Prostate gland (tissue), 2 donors: Measurements from ENCODE around the gene LNPK. TPM values are rescaled to one million over a fixed set of nuclear protein-coding genes. Genes with fewer than 3 reads are reported as not detected.
"Not testable (repeated sequence)": the region's sequence is repeated elsewhere in the genome, so short reads cannot be mapped to it uniquely, and the experiment has no call there.

Source experiments
- DNase-seq: peaks from one replicate; pipeline ENCODE4 v3.0.0-alpha.2; 2019; ENCODE audit warnings: low spot score
- H3K27ac ChIP-seq, 2 donors: fragments of 200-600 bp; sonication (generic); 2 replicates each; pipeline ENCODE4 v1.5.1; 2017 to 2019
- H3K27me3 ChIP-seq: fragments of 200-600 bp; sonication (generic); replicated peaks from 2 replicates; pipeline ENCODE4 v1.5.1; 2019; ENCODE audit not compliant: insufficient read depth
- H3K36me3 ChIP-seq, 2 donors: fragments of 200-600 bp; sonication (generic); 1 replicate in 1 of 2; 2 replicates in 1 of 2; pipeline versions ENCODE4 v1.5.1 to v1.8.1; 2017 to 2019
- H3K4me1 ChIP-seq: fragments of 200-600 bp; sonication (generic); replicated peaks from 2 replicates; pipeline ENCODE4 v1.5.1; 2019
- H3K4me3 ChIP-seq, 2 donors: fragments of 200-600 bp; sonication (generic); 2 replicates each; pipeline ENCODE4 v1.5.1; 2017 to 2019
- H3K9me3 ChIP-seq: fragments of 200-600 bp; sonication (generic); 2 replicates; pipeline ENCODE4 v1.5.1; 2017
- POLR2A ChIP-seq: fragments of 450-650 bp; IDR thresholded peaks from one replicate; pipeline ENCODE4 v1.6.1; 2016; ENCODE audit warnings: antibody characterized with exemption, mild to moderate bottlenecking
- POLR2AphosphoS5 ChIP-seq: sonication (generic); formaldehyde crosslinking; IDR thresholded peaks from one replicate; pipeline ENCODE4 v1.6.1; 2017; ENCODE audit warnings: antibody characterized with exemption
- whole genome bisulfite sequencing: methylation state at CpG from one replicate; pipeline ENCODE4 v1.1.5; 2018; 5-methylcytosine and 5-hydroxymethylcytosine counted together
- intact Hi-C: fragments of 100-400 bp; cut with DNase I; formaldehyde crosslinking; loops from one replicate; pipeline ENCODE4 v1.14.2; 2022
- total RNA-seq, 2 donors: library from RNA; depleted of rRNA; stranded (reverse); fragments of >200 nt; gene quantifications; one replicate each; pipeline ENCODE4 v1.1.0, GENCODE V29; 2016
- TF ChIP-seq, protein P1 (sequence below), 4 experiments: fragments of 200-600 bp in 2 of 4; fragments of 450-650 bp in 2 of 4; sonication (generic) in 2 of 4; IDR thresholded peaks; 1 replicate in 3 of 4; 2 replicates in 1 of 4; pipeline ENCODE4 v1.5.1; 2016 to 2019; ENCODE audit warnings: antibody characterized with exemption in 4 of 4, mild to moderate bottlenecking in 2 of 4, moderate library complexity in 2 of 4

The LNPK gene
- total RNA-seq, 2 donors from 2014 or later, result 19.7 to 21.9 TPM

DNA sequence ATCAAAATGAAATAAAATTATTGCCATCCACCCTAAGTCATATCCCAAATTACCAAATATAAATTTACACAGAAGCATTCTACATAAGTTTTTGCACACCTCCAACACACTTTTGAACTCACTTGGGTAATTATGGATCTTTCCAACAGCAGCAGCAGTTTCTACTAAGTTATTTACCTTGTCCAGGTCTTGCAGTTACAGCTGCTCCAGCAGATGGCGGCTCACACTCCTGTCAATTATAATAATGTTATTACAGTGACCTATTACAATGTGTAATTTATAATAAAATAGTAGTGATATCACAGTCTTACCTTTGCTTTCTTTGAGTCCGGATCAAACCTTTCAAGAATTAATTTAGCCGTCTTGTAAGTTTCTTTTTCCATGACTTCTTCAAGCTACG, 37.9 kb downstream of the LNPK start:
- DNase-seq, result no peak
- Histone ChIP-seq H3K9me3 (no peaks in the 10 kb centered on the region), H3K4me3 (no peak overlapping the region), H3K36me3 (no peaks in the 10 kb centered on the region), H3K27ac (no peak overlapping the region), H3K27me3 (no peaks in the 10 kb centered on the region), H3K4me1 (no peaks in the 10 kb centered on the region)
- TF ChIP-seq POLR2AphosphoS5 (no peak), POLR2A (no peak)
- TF ChIP-seq, protein P1, sequence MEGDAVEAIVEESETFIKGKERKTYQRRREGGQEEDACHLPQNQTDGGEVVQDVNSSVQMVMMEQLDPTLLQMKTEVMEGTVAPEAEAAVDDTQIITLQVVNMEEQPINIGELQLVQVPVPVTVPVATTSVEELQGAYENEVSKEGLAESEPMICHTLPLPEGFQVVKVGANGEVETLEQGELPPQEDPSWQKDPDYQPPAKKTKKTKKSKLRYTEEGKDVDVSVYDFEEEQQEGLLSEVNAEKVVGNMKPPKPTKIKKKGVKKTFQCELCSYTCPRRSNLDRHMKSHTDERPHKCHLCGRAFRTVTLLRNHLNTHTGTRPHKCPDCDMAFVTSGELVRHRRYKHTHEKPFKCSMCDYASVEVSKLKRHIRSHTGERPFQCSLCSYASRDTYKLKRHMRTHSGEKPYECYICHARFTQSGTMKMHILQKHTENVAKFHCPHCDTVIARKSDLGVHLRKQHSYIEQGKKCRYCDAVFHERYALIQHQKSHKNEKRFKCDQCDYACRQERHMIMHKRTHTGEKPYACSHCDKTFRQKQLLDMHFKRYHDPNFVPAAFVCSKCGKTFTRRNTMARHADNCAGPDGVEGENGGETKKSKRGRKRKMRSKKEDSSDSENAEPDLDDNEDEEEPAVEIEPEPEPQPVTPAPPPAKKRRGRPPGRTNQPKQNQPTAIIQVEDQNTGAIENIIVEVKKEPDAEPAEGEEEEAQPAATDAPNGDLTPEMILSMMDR (IDR thresholded peaks at IDR 0.05), result no peak
- intact Hi-C loops, result no loop called here
- 96% methylated on average over 4 of the region's 4 CpGs for WGBS

DNA sequence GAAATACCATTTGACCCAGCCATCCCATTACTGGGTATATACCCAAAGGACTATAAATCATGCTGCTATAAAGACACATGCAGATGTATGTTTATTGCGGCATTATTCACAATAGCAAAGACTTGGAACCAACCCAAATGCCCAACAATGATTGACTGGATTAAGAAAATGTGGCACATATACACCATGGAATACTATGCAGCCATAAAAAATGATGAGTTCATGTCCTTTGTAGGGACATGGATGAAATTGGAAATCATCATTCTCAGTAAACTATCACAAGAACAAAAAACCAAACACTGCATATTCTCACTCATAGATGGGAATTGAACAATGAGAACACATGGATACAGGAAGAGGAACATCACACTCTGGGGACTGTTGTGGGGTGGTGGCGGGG, 38.9 kb downstream of the LNPK start:
- H3K4me1 ChIP-seq, H3K4me3 ChIP-seq, H3K27ac ChIP-seq, H3K27me3 ChIP-seq, H3K9me3 ChIP-seq, intact Hi-C loops, H3K36me3 ChIP-seq, DNase-seq: not testable (repeated sequence)
- 87% methylated on average over 2 of the region's 2 CpGs for WGBS

DNA sequence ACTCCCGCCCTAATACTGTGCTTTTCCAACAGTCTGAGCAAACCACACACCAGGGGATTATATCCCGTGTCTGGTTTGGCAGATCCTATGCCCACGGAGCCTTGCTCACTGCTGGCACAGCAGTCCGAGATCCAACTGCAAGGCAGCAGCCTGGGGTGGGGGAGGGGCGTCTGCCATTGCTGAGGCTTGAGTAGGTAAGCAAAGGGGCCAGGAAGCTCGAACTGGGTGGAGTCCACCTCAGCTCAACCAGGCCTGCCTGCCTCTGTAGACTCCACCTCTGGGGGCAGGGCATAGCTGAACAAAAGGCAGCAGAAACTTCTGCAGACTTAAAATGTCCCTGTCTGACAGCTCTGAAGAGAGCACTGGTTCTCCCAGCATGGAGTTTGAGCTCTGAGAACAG, 44.2 kb downstream of the LNPK start:
- Histone ChIP-seq H3K27ac (no peak overlapping the region), H3K36me3 (no peaks in the 10 kb centered on the region), H3K27me3 (no peaks in the 10 kb centered on the region), H3K4me3 (no peak overlapping the region), H3K4me1 (no peaks in the 10 kb centered on the region), H3K9me3 (no peaks in the 10 kb centered on the region)
- TF ChIP-seq POLR2AphosphoS5, result no peak
- TF ChIP-seq, protein P1 (IDR thresholded peaks at IDR 0.05), result no peak
- DNase-seq, result no peak
- WGBS, result 98% methylated on average over 6 of the region's 6 CpGs
- intact Hi-C loops, result no loop called here

DNA sequence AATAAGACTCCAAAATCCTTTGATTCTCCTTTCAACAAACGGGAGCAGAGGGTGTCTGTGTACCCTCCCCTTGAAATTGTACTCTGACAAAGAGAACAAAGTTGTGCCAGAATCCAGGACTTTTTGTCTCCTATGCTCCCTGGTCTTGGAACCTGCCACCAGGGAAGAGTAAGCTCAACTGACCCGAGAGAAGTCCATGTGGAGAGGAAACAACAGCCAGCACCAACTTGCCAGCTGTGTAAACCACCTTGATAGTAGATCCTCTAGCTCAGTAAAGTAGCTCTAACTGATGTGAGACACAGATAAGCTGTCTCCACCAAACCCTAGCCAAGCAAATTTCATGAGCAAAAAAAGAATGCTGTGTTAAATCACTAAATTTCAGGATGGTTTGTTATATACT, 46.9 kb downstream of the LNPK start:
- WGBS, result 20% methylated on average over 2 of the region's 2 CpGs
- H3K9me3 ChIP-seq, result no peaks in the 10 kb centered on the region
- no peak overlapping the region for H3K27ac ChIP-seq
- no peak for DNase-seq
- TF ChIP-seq, protein P1 (IDR thresholded peaks at IDR 0.05), result no peak
- TF ChIP-seq POLR2AphosphoS5 (no peak), POLR2A (no peak)
- H3K4me1 ChIP-seq, result no peaks in the 10 kb centered on the region
- no peaks in the 10 kb centered on the region for H3K36me3 ChIP-seq
- intact Hi-C loops, result no loop called here
- H3K4me3 ChIP-seq, result no peak overlapping the region
- no peaks in the 10 kb centered on the region for H3K27me3 ChIP-seq

DNA sequence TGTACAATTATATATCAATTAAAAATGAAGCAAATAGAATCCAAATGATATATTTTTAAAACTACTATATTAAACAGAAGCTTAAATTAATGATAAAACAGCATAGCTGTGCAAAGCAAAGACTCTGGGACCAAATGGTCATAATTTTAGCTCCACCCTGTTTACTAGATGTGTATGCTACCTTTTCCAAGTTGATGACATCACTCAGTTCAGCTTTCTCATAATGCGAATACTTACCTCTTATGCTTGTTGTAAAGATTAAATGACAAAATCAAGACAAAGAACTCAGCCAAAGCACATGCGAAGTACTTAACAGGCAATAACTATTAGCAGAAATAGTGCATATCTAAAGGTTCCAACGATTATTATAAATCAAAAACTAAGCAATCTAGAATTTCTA, 51.6 kb downstream of the LNPK start:
- no peak overlapping the region for H3K4me3 ChIP-seq
- no peaks in the 10 kb centered on the region for H3K9me3 ChIP-seq
- H3K36me3 ChIP-seq, result no peaks in the 10 kb centered on the region
- no peak for DNase-seq
- 93% methylated on average over 3 of the region's 3 CpGs for WGBS
- H3K4me1 ChIP-seq, result no peaks in the 10 kb centered on the region
- intact Hi-C loops, result no loop called here
- H3K27me3 ChIP-seq, result no peaks in the 10 kb centered on the region
- TF ChIP-seq, protein P1 (IDR thresholded peaks at IDR 0.05), result no peak
- no peak for TF ChIP-seq POLR2AphosphoS5
- no peak for TF ChIP-seq POLR2A
- no peak overlapping the region for H3K27ac ChIP-seq

DNA sequence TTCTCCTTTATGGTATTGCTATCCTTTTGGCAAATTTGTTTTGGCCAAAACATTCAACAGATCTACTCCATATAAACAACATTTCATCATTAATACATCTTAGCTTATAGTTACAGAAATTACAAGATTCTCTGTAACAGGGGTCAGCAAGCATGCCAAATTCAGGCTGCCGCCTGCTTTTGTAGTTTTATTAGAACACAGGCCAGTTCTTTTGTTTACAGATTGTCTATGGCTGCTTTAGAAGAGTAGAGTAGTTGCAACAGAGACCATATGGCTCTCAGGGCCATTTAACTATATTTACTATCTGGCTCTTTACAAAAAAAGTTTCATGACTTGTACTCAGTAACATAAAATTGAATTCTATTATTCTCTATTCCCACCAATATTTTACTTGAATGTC, 53.9 kb downstream of the LNPK start:
- intact Hi-C loops, result no loop called here
- Histone ChIP-seq H3K4me3 (no peak overlapping the region), H3K27me3 (no peaks in the 10 kb centered on the region), H3K36me3 (no peaks in the 10 kb centered on the region), H3K4me1 (no peaks in the 10 kb centered on the region), H3K9me3 (no peaks in the 10 kb centered on the region), H3K27ac (no peak overlapping the region)
- TF ChIP-seq, protein P1 (IDR thresholded peaks at IDR 0.05), result no peak
- TF ChIP-seq POLR2A (no peak), POLR2AphosphoS5 (no peak)
- DNase-seq, result no peak
- WGBS, result 9% methylated on average over 1 of the region's 1 CpG
